Ovary (tissue), 3 donors: ENCODE results near the gene MAN1A1.

Experiments used
- CTCF ChIP-seq, 3 donors: fragments of 450-650 bp in 2 of 3; fragments of 200-600 bp in 1 of 3; IDR thresholded peaks; one replicate each; pipeline versions ENCODE4 v1.5.1 to v1.8.0; 2016 to 2022; ENCODE audit warnings: antibody characterized with exemption in 3 of 3, mild to moderate bottlenecking in 1 of 3
- EP300 ChIP-seq: sonication (generic); formaldehyde crosslinking; IDR thresholded peaks from one replicate; pipeline ENCODE4 v1.6.1; 2017; ENCODE audit warnings: antibody characterized with exemption
- donor health status: DM: no; HTN: no; CAD: no.

DNA sequence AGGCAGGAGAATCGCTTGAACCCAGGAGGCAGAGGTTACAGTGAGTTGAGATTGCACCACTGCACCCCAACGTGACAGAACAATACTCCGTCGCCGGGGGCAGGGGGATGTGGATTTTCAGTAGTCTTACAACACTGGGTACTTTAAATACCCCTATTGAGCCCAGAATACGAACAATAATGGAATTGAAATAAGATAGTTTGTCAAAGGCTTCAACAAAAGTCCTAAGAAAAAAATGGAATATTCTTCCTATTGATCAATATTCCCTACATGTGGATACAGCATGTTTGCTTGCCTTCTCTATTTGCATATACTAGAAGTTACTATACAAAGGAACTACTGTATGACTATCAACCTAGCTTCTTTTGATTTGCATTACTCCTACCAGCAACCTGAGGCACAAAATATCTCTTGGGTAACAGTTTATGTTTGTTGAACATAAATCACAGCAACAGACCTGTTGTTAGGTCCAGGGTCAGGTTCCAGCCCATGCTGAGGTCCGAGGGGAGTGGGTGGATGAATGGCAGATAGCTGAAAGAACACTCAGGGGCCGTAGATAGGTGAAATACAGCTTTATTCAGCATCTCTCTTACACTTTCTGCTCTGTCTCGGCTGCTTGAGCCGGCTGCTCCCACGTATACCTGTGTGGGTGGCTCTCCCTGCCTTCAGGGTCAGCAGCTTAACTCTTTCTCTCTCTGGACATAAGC, 23.8 kb downstream of the MAN1A1 start:
- TF ChIP-seq CTCF (IDR thresholded peaks at IDR 0.05) (no peak), EP300 (no peak)
